GM12878 (cell line): Measurements from ENCODE around the gene MDGA2.

ENCODE experiments used
- CBX5 ChIP-seq: sonication (generic); IDR thresholded peaks from 2 replicates; pipeline ENCODE4 v1.6.1; 2016; ENCODE audit warnings: low read depth, moderate library complexity, mild to moderate bottlenecking, inconsistent platforms
- CTCF ChIP-seq, 3 experiments: IDR thresholded peaks in 2 of 3; conservative IDR thresholded peaks in 1 of 3; 2 replicates each; pipeline ENCODE4 v1.5.1; 2011; ENCODE audit warnings: low read depth in 3 of 3, low read length in 3 of 3, mild to moderate bottlenecking in 3 of 3, control low read depth in 2 of 3, moderate library complexity in 2 of 3, inconsistent platforms in 1 of 3, mixed read lengths in 1 of 3; ENCODE audit not compliant: control insufficient read depth in 2 of 3, insufficient read depth in 1 of 3; ENCODE audit errors: extremely low read depth in 1 of 3
- EGR1 ChIP-seq, 2 experiments: IDR thresholded peaks; 1 replicate in 1 of 2; 2 replicates in 1 of 2; pipeline ENCODE4 v1.6.1; 2011 to 2012; ENCODE audit warnings: low read depth in 2 of 2, low read length in 2 of 2, borderline replicate concordance in 1 of 2, mild to moderate bottlenecking in 1 of 2, moderate library complexity in 1 of 2
- EP300 ChIP-seq, 2 experiments: fragments of 150-350 bp in 1 of 2; IDR thresholded peaks; 2 replicates each; pipeline ENCODE4 v1.6.1; 2011 to 2012; ENCODE audit warnings: low read depth in 2 of 2, low read length in 2 of 2, borderline replicate concordance in 1 of 2, improper control_type of control experiment in 1 of 2, inconsistent platforms in 1 of 2; ENCODE audit not compliant: control insufficient read depth in 1 of 2
- POLR2A ChIP-seq: IDR thresholded peaks from 2 replicates; pipeline ENCODE4 v1.6.1; 2011; ENCODE audit warnings: low read depth, mild to moderate bottlenecking, low read length
- RAD21 ChIP-seq: IDR thresholded peaks from 2 replicates; pipeline ENCODE4 v1.6.1; 2011; ENCODE audit warnings: mild to moderate bottlenecking, low read depth, low read length, moderate library complexity; ENCODE audit not compliant: insufficient read depth

- TF ChIP-seq RAD21 (no peak), CTCF (IDR thresholded peaks at IDR 0.05 in 2 of 3, conservative IDR thresholded peaks at IDR 0.05 in 1 of 3; ENCODE audit: control insufficient read depth in 2 of 3, extremely low read depth in 1 of 3, insufficient read depth in 1 of 3, low read depth in 3 of 3, low read length in 3 of 3) (no peak), CBX5 (no peak), EGR1 (IDR thresholded peaks at IDR 0.05; ENCODE audit: borderline replicate concordance in 1 of 2, low read depth in 2 of 2, low read length in 2 of 2) (no peak), EP300 (IDR thresholded peaks at IDR 0.05; ENCODE audit: borderline replicate concordance in 1 of 2, control insufficient read depth in 1 of 2, low read depth in 2 of 2, low read length in 2 of 2) (no peak), POLR2A (no peak)
Observed at GRCh38 chr14:47246367-47246766, 429.0 kb downstream of the MDGA2 start.
